Suppressor macrophage treated with lipopolysaccharide for 4 hours (primary cell): ENCODE measurements around the gene LRCH1.
"Not testable (repeated sequence)": the region's sequence is repeated elsewhere in the genome, so short reads cannot be mapped to it uniquely, and the experiment has no call there.

Source experiments
- DNase-seq: peaks from one replicate; pipeline ENCODE4 v3.0.0-alpha.2; 2020

LRCH1 gene, protein sequence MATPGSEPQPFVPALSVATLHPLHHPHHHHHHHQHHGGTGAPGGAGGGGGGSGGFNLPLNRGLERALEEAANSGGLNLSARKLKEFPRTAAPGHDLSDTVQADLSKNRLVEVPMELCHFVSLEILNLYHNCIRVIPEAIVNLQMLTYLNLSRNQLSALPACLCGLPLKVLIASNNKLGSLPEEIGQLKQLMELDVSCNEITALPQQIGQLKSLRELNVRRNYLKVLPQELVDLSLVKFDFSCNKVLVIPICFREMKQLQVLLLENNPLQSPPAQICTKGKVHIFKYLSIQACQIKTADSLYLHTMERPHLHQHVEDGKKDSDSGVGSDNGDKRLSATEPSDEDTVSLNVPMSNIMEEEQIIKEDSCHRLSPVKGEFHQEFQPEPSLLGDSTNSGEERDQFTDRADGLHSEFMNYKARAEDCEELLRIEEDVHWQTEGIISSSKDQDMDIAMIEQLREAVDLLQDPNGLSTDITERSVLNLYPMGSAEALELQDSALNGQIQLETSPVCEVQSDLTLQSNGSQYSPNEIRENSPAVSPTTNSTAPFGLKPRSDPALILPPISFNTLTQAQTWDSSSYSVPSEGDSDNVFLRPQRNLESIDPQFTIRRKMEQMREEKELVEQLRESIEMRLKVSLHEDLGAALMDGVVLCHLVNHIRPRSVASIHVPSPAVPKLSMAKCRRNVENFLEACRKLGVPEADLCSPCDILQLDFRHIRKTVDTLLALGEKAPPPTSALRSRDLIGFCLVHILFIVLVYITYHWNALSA

DNA sequence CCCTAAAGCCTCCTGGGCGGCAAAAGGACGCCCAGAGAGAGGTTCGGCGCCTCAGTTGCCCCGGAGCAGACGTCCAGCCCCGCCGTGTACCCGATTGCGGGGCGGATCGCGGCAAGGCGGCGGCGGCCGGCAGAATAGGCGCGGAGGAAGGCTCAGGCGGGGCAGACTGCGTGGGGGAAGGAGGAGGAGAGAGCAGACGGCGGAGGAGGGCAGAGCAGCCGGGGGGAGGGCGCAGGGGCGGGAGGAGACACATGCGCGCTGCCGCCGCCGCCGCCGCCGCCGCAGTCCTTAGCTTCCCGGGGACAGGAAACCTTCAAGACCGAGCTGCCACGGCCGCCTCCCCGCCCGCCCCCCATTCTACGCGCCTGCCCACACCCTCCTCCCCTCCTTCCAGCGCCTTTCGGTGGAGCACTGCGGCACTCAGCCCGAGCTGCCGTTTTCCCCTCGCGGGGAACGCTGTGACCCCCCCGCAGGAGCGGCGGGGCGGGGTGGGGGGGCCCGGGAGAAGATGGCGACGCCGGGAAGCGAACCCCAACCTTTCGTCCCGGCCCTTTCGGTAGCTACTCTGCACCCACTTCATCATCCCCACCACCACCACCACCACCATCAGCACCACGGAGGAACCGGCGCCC lies at the start of gene LRCH1:
Gene LRCH1, plus strand, starts transcription at position 282 of the 632 bp plus-strand sequence. Its CDS starts 227 bp downstream, at position 509.
- DNase-seq: peak; percentile 91

DNA sequence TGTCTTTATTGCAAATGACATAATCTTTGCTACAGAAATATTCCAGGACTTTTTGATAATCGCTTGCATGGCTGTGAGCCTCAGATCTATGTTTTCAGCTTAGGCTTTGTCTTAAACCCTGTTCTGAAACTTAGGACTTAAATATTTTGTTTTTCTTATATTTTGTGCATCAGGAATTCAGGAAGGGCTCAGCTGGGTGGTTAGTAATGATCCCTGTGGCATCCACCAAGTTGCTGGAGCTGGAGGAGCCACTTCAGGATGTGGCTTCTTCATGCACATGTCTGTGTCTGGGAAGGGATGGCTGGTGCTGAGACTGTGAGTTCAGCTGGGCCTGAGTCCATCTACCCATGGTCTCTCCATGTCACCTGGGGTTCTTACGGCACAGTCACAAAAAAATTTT lies 48.9 kb upstream of the LRCH1 start:
- no peak for DNase-seq

DNA sequence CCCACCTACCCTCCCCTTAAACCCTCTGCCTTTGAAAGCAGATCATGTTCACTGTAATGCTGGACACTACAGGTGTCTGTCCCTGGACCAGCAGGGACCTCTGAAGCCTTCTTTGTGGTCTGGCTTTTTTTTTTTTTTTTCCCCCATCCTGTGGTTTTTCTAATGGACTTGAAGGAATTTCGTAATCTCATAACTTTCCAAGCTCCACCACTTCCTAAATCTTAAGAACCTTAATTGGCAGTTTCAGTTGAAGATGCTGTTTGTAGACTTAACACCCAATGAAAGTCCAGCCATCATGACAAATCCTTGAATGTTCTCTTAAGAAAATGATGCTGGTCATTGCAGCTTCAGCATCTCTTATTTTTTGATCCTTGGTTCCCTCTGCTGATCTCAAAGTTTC lies 45.0 kb upstream of the LRCH1 start:
- DNase-seq: peak; percentile 59

DNA sequence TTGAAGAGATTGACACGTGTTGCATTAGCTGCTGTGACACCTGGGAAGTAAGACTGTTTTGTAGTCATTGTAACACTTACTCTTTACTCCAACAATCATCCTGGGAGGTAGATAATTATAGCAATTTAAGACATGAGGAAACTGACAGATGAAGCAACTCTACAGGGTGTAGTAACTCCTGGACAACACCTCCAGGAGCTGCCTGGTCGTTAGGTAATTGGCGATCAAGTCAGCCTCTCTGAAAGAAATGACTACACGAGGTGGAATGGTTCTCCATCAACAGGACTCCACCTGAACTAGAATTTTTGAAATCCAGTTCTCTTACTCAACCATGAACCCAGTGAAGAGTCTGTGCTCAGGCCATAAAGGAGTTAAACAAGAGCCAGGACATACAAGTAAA lies 43.0 kb upstream of the LRCH1 start:
- DNase-seq: no peak

DNA sequence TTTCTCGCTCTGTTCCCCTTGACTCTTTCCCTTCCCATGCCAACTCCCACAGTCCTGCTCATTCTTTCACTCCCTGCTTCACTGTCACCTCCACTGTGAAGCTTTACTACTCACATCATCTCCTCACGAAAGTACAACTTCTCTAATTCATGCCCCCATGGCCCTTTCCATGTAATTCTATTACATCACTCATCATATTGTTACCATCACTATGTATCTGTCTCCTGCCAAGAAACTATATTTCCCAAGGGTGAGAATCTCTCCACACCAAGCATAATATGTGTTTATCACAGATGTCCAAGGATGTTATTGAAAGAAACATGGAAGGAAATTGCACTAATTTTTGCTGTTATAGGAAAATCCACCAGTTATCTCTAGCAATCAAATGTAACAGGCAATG lies 37.2 kb upstream of the LRCH1 start:
- no peak for DNase-seq

DNA sequence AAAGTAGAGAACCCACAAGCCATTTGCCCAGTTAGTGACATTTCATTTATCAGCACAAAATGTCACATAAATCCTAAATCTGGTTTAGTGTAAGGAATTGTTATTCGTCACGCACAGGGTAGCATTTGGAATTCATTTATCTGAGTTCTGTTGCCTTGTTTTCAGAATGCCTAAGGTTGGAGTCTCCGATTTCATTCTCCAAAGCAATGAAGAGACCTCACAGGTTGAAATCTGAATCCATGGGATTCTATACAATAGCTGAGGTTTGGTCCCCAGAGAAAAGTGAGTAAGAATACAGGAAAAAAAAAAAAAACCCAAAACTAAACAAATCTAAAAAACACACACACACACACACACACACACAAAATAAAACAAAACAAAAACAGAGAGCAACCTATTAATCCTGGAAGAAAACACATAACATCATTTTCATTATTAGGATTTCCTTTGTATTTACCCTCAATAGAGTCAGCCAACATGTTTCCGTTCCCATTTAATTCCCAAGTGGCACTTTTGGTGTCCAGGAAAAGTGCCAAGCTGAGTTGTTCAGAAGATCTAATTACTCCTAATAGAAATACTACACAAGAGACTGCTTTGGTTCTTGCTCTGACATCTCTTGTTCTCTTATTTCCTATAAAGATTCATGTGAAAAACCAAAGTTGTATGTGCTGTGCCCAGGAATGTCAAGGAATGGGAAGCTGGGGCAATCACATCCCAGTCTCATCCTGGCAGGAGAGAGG lies 36.2 kb upstream of the LRCH1 start:
- DNase-seq: no peak

DNA sequence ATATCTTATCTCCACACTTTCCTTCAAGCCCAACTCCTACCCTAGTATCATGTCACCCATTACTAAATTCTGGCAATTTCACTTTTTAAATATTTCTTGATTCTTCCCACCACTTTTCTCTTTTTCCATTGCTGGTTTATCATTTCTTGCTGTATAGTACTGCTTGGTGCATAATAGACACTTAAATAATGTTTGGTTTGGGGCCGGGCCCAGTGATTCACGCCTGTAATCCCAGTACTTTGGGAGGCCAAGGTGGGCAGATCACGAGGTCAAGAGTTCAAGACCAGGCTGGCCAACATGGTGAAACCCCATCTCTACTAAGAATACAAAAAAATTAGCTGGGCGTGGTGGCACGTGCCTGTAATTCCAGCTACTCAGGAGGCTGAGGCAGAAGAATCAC lies 35.2 kb upstream of the LRCH1 start:
- DNase-seq: not testable (repeated sequence)

DNA sequence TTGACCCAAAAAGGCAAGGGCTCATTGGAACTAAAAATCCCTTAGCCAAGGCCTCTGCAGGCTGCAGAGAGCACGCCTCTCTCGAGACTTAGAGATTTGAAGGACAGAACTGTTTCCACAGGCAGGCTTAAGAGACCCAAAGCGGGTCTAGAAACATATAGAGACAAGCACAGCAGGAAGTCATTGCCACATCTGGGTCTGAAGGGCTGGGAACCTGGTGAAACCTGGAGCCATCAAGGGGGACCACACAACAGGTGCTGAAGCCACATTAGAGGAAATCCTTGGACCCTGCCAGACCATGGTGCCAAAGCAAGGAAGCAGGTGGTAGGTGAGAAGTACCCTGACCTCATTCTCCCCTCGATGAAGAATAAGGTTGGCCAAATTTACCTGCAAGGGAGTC lies 33.8 kb upstream of the LRCH1 start:
- DNase-seq: no peak

DNA sequence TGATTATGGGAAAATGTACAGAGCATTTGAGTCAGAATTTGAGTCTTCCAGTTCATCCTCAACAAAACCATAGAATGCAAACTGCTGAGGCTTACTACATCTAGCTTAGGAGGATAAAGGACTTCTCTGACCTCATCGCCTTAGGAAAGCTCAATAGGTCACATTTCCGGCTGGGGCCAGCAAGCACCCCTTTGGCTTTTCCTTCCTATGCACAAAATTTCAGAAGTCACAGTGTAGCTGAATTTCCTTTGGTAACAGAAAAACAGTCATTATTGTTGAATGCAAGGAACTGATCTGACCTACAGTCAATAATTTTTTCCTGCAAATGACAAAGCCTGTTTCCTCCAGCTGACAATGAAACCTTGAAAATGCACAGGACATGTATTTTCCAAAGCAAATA lies 32.8 kb upstream of the LRCH1 start:
- DNase-seq: peak; percentile 68

DNA sequence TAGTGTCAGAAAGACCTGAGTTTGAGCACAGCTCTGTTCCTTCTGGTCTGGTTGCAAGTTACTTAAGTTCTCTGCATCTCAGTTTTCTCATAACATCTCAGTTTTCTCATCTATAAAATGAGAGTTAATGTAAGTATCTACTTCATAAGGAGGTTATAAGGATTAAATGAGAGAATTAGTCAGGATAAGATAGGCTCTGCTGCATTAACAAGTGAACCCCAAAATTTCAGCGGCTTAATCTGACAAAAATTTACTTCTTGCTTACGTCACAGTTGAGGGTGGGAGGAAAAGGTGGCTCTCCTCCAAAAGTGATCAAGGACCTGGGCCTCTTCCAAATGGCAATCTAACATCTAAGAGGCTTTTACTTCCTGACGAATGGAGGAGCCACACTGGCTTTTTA lies 31.5 kb upstream of the LRCH1 start:
- DNase-seq: no peak

DNA sequence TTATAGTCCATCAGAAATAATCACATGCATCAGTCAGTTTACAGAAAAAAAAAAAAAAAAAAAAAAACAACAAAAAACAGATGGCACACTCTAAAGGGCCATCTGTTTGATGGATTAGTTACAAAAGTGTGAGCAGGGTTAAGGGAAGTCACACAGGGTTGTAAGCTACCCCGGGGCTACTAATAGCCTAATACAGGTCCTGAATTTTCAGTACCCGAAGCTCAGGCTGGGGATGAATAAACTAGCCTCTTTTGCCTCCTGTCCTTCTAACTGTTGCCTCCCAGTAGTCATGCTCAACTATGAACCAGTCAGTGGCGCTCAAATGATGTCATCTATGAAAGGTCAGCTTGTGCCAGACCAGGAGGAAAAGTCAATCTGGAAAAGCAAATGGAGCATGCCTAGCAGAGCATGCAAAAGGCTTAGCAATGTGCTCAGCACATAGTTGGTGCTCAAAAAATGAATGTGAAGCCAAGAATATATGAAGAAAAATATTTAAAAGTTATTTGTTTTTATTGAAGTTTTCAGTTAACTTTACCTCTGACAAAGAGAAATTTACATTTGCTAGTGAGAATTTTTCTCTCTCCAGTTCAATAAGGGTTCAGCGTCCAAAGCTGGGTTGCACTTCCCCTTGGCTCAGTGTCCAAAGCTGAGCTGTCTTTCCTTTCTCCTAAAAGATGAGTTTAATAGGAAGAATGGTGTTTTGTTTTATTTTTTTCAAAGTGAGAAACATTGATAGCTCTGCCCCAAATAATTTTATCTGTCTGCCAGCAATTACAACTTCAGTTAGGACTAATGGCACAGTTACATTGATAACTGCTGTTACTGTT lies 30.8 kb upstream of the LRCH1 start:
- DNase-seq: peak; percentile 54

DNA sequence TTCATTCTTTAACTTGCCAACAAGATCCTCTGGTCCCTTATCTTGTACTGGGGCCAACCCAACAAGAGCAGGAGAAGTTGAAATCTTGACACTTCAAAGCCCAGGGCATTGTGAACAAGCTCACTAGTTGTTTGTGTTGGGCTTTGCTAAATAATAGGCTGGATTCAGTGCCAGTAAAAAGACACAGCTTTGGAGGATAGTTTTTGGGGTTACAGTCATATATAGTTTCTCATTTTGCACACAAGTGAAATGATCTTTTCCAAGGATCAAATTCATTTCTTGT lies 30.3 kb upstream of the LRCH1 start:
- DNase-seq: no peak

DNA sequence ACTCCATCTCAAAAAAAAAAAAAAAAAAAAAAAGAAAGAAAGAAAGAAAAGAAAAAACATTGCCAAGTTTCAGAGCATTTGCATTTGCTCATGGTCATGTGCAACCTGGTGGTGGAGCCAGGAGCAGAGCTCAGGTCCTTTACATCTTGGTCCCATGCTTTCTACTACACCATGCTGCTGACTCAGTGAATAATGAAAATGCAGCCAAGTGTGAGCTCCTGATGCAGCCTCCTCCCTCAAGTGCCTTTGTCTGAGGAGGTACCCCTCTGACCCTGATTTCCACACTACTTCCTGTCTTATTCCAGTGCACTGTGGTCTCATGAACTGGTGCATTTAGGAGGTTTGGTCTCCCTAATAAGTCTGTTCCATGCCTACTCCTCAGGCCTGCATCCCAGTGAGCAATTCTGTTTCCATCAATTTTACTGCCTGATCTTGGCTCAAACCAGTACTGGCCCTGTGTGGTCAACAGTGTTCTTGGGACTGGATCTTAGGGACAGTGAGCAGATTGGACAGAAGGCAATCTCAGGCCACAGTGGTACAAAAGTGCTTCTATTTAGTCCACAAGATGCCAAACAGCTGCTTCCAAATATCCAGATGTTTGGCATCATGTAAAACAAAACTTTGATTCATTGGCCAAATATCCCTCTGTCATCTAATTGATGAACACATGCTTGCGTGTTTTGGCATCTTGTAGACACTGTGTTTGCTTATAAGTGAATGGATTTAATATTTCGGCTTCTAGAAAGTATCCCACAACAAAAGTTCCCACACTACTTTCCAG lies 28.8 kb upstream of the LRCH1 start:
- DNase-seq: no peak

DNA sequence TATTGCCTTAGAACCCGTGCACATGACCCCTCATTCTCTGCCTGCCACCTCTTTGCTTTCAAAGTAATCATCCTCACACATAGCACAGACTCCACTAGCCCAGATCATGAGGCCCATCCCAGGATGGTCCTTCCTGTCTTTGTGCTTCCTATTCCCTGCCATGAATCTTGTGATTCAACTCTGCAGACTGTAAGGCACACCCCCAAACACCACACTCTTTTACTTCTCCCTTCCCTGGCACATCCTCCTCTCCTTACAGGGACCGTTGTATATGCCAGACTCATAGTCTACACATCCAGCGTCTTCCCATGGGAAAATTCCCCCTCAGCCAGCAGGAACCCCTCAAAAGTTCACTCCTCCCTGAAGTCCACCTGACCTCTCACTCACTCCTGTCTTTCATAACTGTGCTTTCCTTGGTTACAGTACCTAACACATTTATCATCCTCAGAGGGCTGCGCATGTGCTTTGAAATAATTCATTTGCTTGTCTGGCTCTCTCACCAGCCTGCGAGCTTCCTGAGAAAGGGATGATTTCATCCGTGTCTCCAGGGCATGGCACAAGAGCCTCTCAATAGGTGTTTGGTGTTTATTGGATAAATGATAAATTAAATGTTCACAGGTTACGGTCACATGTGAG lies 26.8 kb upstream of the LRCH1 start:
- DNase-seq: no peak

DNA sequence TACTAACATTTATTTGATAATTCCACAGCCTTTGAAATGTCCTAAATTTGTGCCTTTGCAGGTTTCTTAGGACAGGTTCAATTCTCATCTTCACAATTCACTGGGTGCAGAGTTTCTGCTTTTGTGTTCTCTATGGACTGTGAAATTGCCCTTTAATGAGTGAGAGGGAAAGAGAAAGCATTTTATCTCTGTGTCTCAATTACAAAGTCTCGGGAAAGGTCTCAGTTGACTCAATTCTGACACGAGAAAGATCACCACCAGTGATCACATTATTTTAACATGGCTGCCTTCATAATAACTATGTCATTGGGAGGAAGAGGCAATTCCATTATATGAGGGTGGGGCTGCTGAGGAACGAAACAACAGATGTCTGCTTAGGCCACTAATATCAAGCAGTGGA lies 26.2 kb upstream of the LRCH1 start:
- peak; percentile 70 for DNase-seq

DNA sequence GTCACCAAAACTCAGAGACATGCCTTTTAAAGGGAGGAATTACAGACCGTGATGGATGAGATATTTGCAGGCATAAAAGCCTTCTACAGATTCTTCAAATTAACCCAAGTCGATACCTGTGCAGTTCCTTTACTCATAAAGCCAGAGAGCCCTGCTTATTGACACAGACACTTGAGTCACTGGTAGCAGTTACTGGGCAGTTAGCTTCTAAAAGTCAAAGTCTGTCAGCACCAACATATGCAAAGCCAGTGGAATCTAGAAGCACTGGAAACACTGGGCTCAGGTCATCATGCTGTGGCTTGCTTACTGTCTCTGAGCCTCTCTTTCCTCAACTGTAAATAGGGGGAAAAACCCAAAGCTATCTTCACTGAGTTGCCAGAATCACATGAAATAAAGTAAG lies 25.7 kb upstream of the LRCH1 start:
- DNase-seq: no peak

DNA sequence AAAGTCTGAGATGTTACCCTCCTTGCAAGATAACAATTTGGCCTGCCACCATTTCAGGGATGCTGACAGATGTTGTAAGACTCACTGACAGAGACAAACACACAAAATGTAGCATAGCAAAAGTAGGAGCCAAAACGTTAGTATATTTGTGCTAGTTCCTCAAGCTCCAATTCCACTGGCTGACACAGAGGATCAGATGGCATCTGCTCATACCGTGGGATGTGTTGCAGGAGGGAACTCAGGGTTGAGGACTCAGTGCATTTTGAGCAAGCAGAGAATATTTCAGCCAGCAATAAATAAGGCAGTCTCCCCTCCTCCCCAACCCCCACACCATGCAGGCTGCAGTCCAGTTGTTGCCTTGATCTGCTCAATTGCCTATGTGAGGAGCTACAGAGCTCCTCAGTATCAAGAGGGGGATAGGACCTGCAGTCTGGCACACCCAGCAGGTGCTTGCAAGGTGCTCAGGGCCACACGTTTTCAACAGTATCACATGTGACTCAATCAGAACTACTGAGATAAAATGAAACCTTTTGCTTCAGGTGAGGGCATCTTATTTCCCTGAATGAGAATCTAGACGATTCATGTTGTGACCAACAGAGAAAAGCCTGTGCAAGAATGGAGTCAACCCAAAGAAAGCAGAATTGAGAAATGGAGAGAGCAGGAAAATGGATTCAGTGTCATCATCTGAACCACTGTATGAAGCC lies 23.6 kb upstream of the LRCH1 start:
- no peak for DNase-seq

DNA sequence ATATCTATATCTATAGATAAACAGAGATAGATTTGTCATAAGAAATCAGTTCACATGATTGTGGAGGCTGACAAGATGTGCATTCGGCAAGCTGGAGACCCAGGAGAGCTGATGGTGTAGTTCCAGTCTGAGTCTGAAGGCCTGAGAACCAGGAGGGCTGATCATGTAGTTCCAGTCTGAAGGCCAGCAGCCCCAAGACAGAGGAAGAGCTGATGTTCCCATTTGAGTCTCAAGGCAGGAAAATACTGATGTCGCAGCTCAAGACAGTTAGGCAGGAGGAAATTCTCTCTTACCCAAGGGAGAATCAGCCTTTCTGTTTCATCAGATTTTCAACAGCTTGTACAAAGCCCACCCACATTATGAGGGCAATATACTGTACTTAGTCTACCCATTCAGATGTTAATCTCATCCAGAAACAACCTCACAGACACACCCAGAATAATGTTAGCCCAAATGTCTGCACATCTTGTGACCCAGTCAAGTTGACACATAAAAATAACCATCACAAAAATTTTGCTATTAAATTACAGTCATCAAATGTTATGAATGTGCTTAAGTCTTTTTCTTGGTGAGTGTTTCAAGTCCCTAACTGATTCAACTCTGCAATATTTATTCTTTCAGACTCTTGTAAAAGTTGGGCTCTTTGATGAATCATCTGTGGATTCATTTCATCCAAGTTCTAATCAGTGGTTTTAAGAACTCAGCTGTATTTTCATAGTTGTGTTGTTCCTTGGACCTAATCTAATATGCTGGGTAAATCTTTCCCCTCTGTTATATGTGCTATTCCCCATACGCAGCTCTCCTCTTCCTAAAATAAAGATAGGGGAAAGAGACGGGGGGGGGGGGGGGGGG lies 22.7 kb upstream of the LRCH1 start:
- no peak for DNase-seq

DNA sequence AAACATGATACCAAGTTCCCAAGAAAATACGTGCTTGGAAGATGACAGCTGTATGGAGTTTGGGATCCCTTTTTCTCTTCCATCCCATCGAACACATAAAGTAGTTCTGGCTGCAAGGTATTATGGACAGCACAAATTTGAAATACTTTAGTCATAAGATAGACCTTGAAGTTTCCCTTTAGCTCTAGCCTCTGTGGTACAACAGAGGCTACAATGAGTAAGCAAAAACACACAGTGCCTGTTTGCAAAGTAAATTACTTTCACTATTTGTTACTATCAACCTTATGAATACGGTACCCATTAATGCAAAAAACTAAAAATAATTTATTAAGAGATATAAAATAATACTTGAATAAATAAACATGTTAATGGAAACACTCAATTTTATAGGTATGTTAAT lies 21.0 kb upstream of the LRCH1 start:
- DNase-seq: no peak

DNA sequence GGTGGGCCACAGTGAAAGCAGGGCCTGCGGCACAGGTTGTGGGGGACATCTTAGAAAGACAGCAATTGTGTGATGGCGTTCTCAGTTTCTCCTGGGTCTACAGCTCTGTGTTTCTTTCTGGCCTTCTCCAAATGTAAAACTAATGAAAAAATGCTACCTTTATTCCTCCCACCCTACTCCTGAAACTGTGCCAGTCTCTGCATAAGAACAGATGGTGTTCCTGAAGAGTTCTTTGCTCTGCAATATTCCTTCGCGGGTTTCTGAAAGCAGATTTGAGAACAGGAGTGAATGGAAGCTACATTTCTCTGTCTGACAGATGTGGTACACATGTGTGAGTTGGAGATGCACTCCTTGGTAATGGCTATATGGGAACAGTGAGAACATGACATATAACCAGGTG lies 18.0 kb upstream of the LRCH1 start:
- DNase-seq: no peak
